Neutrophil (primary cell): ENCODE data around the gene NDC1.

Source experiments
- H3K27ac ChIP-seq: fragments of 200-600 bp; sonication (generic); 2 replicates; pipeline ENCODE4 v1.5.1; 2016; ENCODE audit warnings: mild to moderate bottlenecking, moderate library complexity
- H3K27me3 ChIP-seq: fragments of 200-600 bp; sonication (generic); 2 replicates; pipeline ENCODE4 v1.6.0; 2016; ENCODE audit warnings: mild to moderate bottlenecking
- H3K36me3 ChIP-seq: fragments of 200-600 bp; sonication (generic); 2 replicates; pipeline ENCODE4 v1.5.1; 2017
- H3K4me1 ChIP-seq, 2 experiments: fragments of 200-600 bp in 1 of 2; sonication (generic) in 1 of 2; 1 replicate in 1 of 2; 2 replicates in 1 of 2; pipeline versions ENCODE4 v1.5.1 to v1.6.1; 2013 to 2016; ENCODE audit warnings: low read depth in 1 of 2, low read length in 1 of 2, mild to moderate bottlenecking in 1 of 2, moderate library complexity in 1 of 2; ENCODE audit not compliant: control insufficient read depth in 1 of 2, insufficient read depth in 1 of 2
- H3K4me3 ChIP-seq, 2 experiments: fragments of 200-600 bp in 1 of 2; sonication (generic) in 1 of 2; 1 replicate in 1 of 2; 2 replicates in 1 of 2; pipeline ENCODE4 v1.5.1; 2013 to 2016; ENCODE audit warnings: low read depth in 1 of 2, low read length in 1 of 2, mild to moderate bottlenecking in 1 of 2, moderate library complexity in 1 of 2
- H3K9me3 ChIP-seq: fragments of 200-600 bp; sonication (generic); 2 replicates; pipeline ENCODE4 v1.5.1; 2016
- TF ChIP-seq, protein P1 (sequence below): fragments of 200-600 bp; sonication (generic); IDR thresholded peaks from 2 replicates; pipeline ENCODE4 v1.5.1; 2016; ENCODE audit warnings: antibody characterized with exemption

NDC1 gene

GRCh38 chr1:53783056-53783455 lies 55.0 kb downstream of the NDC1 start:
- H3K36me3 ChIP-seq, result peaks cover 16% of the 10 kb centered on the region
- no peaks in the 10 kb centered on the region for H3K4me1 ChIP-seq
- no peaks in the 10 kb centered on the region for H3K27me3 ChIP-seq
- H3K4me3 ChIP-seq, result no peak overlapping the region
- H3K9me3 ChIP-seq, result no peaks in the 10 kb centered on the region
- TF ChIP-seq, protein P1, sequence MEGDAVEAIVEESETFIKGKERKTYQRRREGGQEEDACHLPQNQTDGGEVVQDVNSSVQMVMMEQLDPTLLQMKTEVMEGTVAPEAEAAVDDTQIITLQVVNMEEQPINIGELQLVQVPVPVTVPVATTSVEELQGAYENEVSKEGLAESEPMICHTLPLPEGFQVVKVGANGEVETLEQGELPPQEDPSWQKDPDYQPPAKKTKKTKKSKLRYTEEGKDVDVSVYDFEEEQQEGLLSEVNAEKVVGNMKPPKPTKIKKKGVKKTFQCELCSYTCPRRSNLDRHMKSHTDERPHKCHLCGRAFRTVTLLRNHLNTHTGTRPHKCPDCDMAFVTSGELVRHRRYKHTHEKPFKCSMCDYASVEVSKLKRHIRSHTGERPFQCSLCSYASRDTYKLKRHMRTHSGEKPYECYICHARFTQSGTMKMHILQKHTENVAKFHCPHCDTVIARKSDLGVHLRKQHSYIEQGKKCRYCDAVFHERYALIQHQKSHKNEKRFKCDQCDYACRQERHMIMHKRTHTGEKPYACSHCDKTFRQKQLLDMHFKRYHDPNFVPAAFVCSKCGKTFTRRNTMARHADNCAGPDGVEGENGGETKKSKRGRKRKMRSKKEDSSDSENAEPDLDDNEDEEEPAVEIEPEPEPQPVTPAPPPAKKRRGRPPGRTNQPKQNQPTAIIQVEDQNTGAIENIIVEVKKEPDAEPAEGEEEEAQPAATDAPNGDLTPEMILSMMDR, result no peak
- no peak overlapping the region for H3K27ac ChIP-seq

DNA sequence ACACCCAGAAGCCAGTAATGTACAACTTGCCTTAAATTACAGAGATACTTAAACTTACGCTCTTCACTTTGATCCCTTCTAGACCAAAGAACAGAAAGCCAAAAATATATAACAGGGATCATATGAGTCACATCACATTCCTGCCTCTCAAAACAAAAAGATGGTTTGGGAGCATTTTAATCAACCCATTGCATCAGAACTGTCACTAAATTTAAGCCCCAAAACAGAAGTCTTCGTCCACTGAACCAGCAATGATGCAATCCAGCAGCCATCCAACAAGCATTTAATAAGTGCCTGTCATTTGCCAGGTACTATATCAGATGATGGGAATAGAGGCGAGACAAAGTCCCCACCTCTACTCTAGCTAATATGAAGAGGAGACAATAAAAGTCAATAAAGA lies 56.4 kb downstream of the NDC1 start:
- H3K36me3 ChIP-seq, result peaks cover 16% of the 10 kb centered on the region
- no peak overlapping the region for H3K4me3 ChIP-seq
- H3K27me3 ChIP-seq, result no peaks in the 10 kb centered on the region
- no peaks in the 10 kb centered on the region for H3K9me3 ChIP-seq
- TF ChIP-seq, protein P1, result no peak
- no peak overlapping the region for H3K27ac ChIP-seq
- H3K4me1 ChIP-seq, result no peaks in the 10 kb centered on the region

DNA sequence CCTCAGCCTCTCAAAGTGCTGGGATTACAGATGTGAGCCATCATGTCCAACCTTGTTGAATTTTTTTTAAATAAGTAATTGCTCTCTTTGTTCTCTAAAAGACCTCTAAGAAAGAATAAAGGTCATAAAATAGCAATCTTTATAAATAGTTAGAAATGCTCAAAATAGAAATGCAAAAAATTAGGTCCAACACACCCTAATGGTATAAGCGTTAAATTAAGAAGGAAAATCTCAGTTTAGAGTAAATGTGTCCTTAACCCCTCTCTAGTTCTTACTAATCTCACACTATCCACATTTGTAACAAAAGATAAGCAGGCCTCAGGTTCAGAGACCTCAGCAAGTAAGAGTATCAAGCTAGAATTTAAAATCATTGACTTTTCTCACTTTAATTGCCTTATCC lies 60.8 kb downstream of the NDC1 start:
- Histone ChIP-seq H3K27ac (no peak overlapping the region), H3K36me3 (no peaks in the 10 kb centered on the region), H3K9me3 (no peaks in the 10 kb centered on the region), H3K27me3 (no peaks in the 10 kb centered on the region), H3K4me3 (no peak overlapping the region), H3K4me1 (no peaks in the 10 kb centered on the region)
- TF ChIP-seq, protein P1, result no peak

GRCh38 chr1:53771648-53772047 lies 66.4 kb downstream of the NDC1 start:
- Histone ChIP-seq H3K9me3 (no peaks in the 10 kb centered on the region), H3K36me3 (peaks cover 18% of the 10 kb centered on the region)

GRCh38 chr1:53769780-53770179 lies 68.3 kb downstream of the NDC1 start:
- TF ChIP-seq, protein P1, result no peak
- Histone ChIP-seq H3K4me1 (peaks cover 0 to 3% of the 10 kb centered on the region in 2 experiments), H3K27ac (no peak overlapping the region), H3K36me3 (peaks cover 18% of the 10 kb centered on the region), H3K4me3 (no peak overlapping the region), H3K27me3 (no peaks in the 10 kb centered on the region), H3K9me3 (no peaks in the 10 kb centered on the region)

More at GRCh38 chr1:53771648-53772047, 66.4 kb downstream of the NDC1 start:
- H3K27me3 ChIP-seq, result no peaks in the 10 kb centered on the region
- H3K4me3 ChIP-seq, result no peak overlapping the region
- no peaks in the 10 kb centered on the region for H3K4me1 ChIP-seq
- TF ChIP-seq, protein P1, result no peak
- no peak overlapping the region for H3K27ac ChIP-seq

- Histone ChIP-seq H3K27ac (no peak overlapping the region), H3K4me3 (no peak overlapping the region), H3K27me3 (no peaks in the 10 kb centered on the region), H3K4me1 (peaks cover 0 to 3% of the 10 kb centered on the region in 2 experiments), H3K9me3 (no peaks in the 10 kb centered on the region), H3K36me3 (peaks cover 18% of the 10 kb centered on the region)
- TF ChIP-seq, protein P1, result no peak
Observed at GRCh38 chr1:53769184-53769583, 68.9 kb downstream of the NDC1 start.
